ENCODE data around the gene ASAP2.

The ASAP2 gene

DNA sequence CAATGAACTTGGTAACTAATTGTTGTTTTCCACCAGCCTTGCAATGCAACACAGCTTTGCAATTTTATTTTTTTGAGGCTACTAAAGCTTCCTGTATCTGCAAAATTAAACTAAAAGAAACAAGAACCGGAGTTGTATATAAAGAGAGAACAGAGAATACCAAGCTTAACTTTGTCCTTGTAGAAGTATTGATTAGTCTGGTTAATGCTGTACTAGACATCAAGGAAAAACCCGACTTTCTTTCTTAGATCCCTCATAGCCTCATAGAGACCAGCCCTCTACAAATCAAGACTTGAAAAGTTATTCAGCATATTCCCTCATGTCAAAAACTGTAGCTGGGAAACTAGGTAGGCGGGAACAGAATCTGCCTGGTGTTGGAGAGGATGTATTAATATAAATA is 1.7 kb upstream of the ASAP2 start:
- Histone ChIP-seq H3K9ac (ENCODE audit: low read length) (no peak overlapping the region), H3K4me1 (ENCODE audit: control insufficient read depth, insufficient read depth, low read length) (peaks cover 25% of the 10 kb centered on the region), H3K4me3 (ENCODE audit: low read length) (no peak overlapping the region), H3K27me3 (replicated peaks; ENCODE audit: control insufficient read depth, insufficient read depth, low read length) (no peaks in the 10 kb centered on the region), H3K9me3 (ENCODE audit: control insufficient read depth, low read length) (no peaks in the 10 kb centered on the region), H3K36me3 (ENCODE audit: control insufficient read depth, insufficient read depth, low read length, severe bottlenecking) (no peaks in the 10 kb centered on the region)
- no peak for DNase-seq (ENCODE audit: low read depth)

DNA sequence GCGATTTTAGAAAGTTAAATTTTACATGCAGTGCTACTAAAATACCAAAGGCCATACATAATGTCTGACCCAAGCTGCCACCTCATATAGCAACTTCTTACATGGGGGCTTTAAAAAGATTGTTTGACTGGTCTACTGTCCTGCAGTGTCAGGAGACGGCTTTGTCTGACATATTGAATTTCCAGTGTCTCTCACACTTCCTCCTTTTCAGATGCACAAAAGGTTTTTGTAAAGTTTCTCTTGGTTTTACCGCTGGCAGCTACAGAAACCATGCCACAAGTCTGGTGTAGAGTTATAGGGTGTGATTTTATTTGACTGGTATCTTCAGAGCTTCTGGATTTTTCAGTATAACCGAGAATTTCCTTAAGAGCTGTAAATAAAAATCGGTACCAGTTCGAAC is 1.1 kb upstream of the ASAP2 start:
- Histone ChIP-seq H3K4me3 (ENCODE audit: low read length) (peak overlapping the region; percentile 78), H3K36me3 (ENCODE audit: control insufficient read depth, insufficient read depth, low read length, severe bottlenecking) (no peaks in the 10 kb centered on the region), H3K9me3 (ENCODE audit: control insufficient read depth, low read length) (no peaks in the 10 kb centered on the region), H3K27me3 (replicated peaks; ENCODE audit: control insufficient read depth, insufficient read depth, low read length) (no peaks in the 10 kb centered on the region), H3K9ac (ENCODE audit: low read length) (peak overlapping the region; percentile 81), H3K4me1 (ENCODE audit: control insufficient read depth, insufficient read depth, low read length) (peaks cover 20% of the 10 kb centered on the region)
- no peak for DNase-seq (ENCODE audit: low read depth)

DNA sequence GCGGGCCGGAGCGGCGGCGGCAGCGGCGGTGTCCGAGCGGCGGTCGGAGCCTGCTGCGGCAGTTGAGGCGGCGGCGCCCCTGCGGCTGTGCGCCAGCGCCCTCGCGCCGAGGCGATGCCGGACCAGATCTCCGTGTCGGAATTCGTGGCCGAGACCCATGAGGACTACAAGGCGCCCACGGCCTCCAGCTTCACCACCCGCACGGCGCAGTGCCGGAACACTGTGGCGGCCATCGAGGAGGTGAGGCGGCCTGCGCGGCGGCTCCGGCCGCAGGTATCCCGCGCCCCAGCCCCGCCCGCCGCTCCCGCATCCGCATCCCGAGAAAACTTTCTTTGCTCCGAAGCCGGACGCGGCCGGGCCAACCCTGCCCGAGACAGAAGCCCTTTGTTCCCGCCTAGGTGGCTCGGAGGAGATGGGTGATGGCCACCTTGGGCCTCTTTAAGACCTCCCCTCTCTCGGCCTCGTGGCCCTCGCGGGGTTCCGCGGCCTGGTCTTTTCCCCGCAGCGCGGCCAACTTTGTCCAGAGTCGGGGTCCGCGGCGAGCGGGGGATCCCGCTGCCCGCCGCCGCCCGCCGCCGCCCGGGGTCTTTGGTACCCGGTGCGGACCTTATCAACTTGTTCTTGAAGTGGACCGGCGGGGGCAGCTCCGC is 504 bp downstream of the ASAP2 start:
- no peak for DNase-seq (ENCODE audit: low read depth)
- Histone ChIP-seq H3K27me3 (replicated peaks; ENCODE audit: control insufficient read depth, insufficient read depth, low read length) (no peaks in the 10 kb centered on the region), H3K4me1 (ENCODE audit: control insufficient read depth, insufficient read depth, low read length) (peaks cover 21% of the 10 kb centered on the region), H3K36me3 (ENCODE audit: control insufficient read depth, insufficient read depth, low read length, severe bottlenecking) (no peaks in the 10 kb centered on the region), H3K9me3 (ENCODE audit: control insufficient read depth, low read length) (no peaks in the 10 kb centered on the region), H3K9ac (ENCODE audit: low read length) (peak overlapping the region; percentile 86), H3K4me3 (ENCODE audit: low read length) (peak overlapping the region; percentile 87)

DNA sequence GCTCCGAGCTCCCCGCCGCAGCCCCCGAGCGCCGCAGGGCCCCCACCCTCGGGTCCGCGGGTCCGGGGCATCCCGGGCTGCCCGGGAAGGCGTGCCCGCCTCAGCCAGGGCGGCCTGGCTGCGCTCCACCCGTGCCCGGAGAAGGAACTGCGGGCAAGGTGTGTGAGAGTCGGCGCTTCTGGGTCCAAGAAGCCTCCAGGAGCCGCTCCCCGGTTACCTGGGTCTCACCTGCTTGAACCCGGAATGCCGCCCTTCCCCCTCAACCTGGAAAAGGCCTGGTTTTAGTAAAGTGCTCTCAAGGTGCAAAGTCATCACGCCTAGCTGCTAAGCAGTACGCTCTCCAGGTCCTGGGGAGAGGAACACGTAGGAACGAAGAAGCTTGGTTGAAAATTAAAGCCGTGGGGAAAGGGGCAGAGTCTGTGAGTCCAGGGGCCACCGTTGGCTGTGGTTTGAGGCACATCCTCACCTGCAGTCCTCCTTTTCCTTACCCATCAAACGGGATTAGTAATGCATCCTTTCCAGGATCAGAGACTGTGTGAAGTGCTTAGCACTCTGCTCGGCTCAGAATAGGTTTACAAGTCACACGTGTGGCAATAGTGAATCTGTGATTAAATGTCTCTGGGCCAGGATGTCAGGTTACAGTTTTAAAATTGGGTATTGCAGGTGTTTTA is 1.2 kb downstream of the ASAP2 start:
- H3K9ac ChIP-seq (ENCODE audit: low read length) = peak overlapping the region; percentile 86
- no peaks in the 10 kb centered on the region for H3K36me3 ChIP-seq (ENCODE audit: control insufficient read depth, insufficient read depth, low read length, severe bottlenecking)
- peaks cover 27% of the 10 kb centered on the region for H3K4me1 ChIP-seq (ENCODE audit: control insufficient read depth, insufficient read depth, low read length)
- peak; percentile 46 for DNase-seq (ENCODE audit: low read depth)
- H3K9me3 ChIP-seq (ENCODE audit: control insufficient read depth, low read length) = no peaks in the 10 kb centered on the region
- H3K4me3 ChIP-seq (ENCODE audit: low read length) = peak overlapping the region; percentile 87
- H3K27me3 ChIP-seq (replicated peaks; ENCODE audit: control insufficient read depth, insufficient read depth, low read length) = no peaks in the 10 kb centered on the region

DNA sequence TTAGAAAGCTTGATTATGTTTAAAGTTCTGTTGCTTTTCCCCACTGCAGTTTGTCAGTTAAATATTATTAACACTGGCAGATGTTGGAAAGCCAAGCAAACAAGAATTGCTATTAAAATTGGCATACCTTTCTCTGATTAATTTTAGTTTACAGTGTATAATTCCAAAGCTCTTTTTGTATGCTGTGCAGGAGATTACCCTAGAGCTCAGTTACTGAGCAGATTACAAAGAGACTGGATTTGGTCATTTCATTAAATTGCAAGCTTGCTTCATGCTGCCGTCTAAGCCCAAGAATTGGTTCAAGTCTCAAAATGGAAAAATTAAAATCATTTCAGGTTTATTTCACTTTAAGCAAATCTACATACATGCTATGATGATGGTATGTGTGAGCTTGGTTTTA is 2.3 kb downstream of the ASAP2 start:
- H3K9me3 ChIP-seq (ENCODE audit: control insufficient read depth, low read length) = no peaks in the 10 kb centered on the region
- H3K4me3 ChIP-seq (ENCODE audit: low read length) = peak overlapping the region; percentile 67
- no peaks in the 10 kb centered on the region for H3K36me3 ChIP-seq (ENCODE audit: control insufficient read depth, insufficient read depth, low read length, severe bottlenecking)
- DNase-seq (ENCODE audit: low read depth) = peak; percentile 52
- peak overlapping the region; percentile 60 for H3K9ac ChIP-seq (ENCODE audit: low read length)
- H3K27me3 ChIP-seq (replicated peaks; ENCODE audit: control insufficient read depth, insufficient read depth, low read length) = no peaks in the 10 kb centered on the region
- peaks cover 36% of the 10 kb centered on the region for H3K4me1 ChIP-seq (ENCODE audit: control insufficient read depth, insufficient read depth, low read length)

DNA sequence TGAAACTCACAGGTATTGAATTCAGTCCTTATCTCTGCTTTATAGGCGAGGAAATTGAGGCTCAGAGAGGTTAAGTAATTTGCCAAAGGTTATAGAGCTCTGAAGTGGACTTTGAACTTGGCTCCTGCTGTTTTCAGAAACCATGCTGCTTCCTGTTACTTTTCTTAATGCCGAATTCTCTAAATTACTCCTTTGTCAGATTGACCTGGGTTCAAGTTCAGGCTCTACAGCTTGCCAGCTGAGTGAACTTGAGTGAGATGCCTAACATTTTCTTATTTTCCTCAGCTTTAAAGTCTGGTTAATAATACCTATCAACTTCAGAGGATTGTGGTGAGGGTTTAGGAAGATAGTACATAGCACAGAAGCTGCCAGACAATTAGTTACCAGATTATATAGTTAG is 3.4 kb downstream of the ASAP2 start:
- DNase-seq (ENCODE audit: low read depth) = no peak
- Histone ChIP-seq H3K9me3 (ENCODE audit: control insufficient read depth, low read length) (no peaks in the 10 kb centered on the region), H3K4me1 (ENCODE audit: control insufficient read depth, insufficient read depth, low read length) (peaks cover 36% of the 10 kb centered on the region), H3K27me3 (replicated peaks; ENCODE audit: control insufficient read depth, insufficient read depth, low read length) (no peaks in the 10 kb centered on the region), H3K4me3 (ENCODE audit: low read length) (no peak overlapping the region), H3K9ac (ENCODE audit: low read length) (no peak overlapping the region), H3K36me3 (ENCODE audit: control insufficient read depth, insufficient read depth, low read length, severe bottlenecking) (no peaks in the 10 kb centered on the region)

DNA sequence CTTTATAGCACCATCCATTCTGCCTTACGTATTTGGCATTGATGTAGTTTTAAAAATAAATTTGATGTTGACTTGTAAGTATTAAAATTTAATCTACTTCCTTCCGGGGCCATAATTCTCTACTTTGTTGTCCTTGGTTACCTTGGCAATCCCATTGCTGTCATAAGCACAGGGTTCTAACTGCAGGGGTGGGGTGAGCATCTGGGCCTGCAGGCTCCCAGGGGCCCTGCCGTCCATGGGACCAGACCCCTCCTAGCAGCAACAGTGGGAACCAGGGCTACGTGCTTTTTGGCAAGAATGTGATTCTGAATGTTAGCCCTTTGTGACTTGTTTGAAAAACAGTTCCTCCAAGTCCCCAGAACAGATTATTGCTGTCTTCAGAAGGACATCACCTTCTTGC is 4.9 kb downstream of the ASAP2 start:
- Histone ChIP-seq H3K36me3 (ENCODE audit: control insufficient read depth, insufficient read depth, low read length, severe bottlenecking) (no peaks in the 10 kb centered on the region), H3K4me1 (ENCODE audit: control insufficient read depth, insufficient read depth, low read length) (peaks cover 40% of the 10 kb centered on the region), H3K9me3 (ENCODE audit: control insufficient read depth, low read length) (no peaks in the 10 kb centered on the region), H3K27me3 (replicated peaks; ENCODE audit: control insufficient read depth, insufficient read depth, low read length) (no peaks in the 10 kb centered on the region), H3K4me3 (ENCODE audit: low read length) (no peak overlapping the region), H3K9ac (ENCODE audit: low read length) (peak overlapping the region; percentile 20)
- no peak for DNase-seq (ENCODE audit: low read depth)

DNA sequence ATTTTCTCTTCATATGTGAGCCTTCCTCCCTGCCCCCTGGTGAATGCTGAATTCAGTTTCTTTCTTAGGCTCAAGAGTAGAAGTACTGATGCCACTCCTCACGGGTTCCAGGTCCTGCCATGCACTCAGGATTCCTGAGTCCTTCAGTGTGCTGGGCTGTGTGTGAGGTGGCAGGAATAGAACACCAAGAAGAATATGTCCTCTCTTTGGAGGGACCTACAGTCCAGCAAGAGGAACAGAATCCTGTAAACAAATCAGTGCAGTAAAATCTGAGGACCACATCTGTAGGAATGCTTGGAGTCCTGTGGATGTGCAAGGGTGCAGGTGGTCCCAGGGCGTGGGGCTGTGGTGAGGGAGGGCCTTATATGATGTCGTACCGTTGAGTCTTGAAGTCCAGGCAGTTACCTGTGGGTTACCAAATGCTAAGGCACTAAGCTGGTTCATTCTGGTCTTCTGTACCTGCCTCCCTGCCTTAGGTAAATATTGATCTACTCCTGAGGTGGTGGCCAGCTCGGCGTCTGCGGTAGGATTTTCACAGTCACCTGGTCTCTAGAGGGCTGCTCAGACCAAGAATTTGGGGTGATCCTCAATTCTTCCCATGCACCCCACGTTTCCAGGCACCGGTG is 5.5 kb downstream of the ASAP2 start:
- H3K4me3 ChIP-seq (ENCODE audit: low read length) = no peak overlapping the region
- H3K4me1 ChIP-seq (ENCODE audit: control insufficient read depth, insufficient read depth, low read length) = peaks cover 44% of the 10 kb centered on the region
- DNase-seq (ENCODE audit: low read depth) = no peak
- peak overlapping the region; percentile 20 for H3K9ac ChIP-seq (ENCODE audit: low read length)
- no peaks in the 10 kb centered on the region for H3K9me3 ChIP-seq (ENCODE audit: control insufficient read depth, low read length)
- H3K36me3 ChIP-seq (ENCODE audit: control insufficient read depth, insufficient read depth, low read length, severe bottlenecking) = no peaks in the 10 kb centered on the region
- no peaks in the 10 kb centered on the region for H3K27me3 ChIP-seq (replicated peaks; ENCODE audit: control insufficient read depth, insufficient read depth, low read length)

DNA sequence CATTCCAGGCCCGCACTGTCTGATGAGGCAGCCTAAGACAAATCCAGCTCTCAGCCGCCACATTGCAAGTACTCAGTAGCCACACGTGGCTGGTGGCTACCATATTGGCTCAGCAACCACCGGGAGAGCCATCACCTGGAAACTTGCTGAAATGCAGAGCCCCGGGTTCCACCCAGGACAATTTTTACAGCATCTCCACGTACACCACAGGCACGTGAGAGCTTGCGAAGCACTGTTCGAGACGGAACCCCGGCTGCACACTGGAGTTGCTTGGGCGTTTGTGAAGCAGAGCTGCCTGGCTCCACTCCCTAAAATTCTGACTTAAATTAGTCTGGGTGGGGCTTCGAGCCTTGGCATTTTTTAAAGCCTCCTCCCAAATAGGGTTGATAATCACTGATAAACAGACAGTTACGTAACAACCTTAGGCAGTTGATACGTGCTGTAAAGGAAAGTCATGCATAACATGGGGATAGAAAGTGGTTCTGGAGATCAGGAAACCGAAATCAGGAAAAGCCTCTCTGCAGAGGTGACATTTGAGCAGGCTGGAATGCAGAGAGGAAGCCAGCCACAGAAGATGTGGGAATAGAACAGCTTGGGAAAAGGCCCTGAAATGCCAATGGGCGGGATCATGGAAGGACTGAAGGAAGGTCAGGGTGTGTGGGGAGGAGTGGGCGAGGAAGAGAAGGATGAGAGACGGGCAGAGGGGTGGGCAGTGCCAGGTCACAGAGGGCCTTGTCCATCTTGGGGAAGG is 6.2 kb downstream of the ASAP2 start:
- Histone ChIP-seq H3K9me3 (ENCODE audit: control insufficient read depth, low read length) (no peaks in the 10 kb centered on the region), H3K36me3 (ENCODE audit: control insufficient read depth, insufficient read depth, low read length, severe bottlenecking) (no peaks in the 10 kb centered on the region), H3K4me1 (ENCODE audit: control insufficient read depth, insufficient read depth, low read length) (peaks cover 45% of the 10 kb centered on the region), H3K27me3 (replicated peaks; ENCODE audit: control insufficient read depth, insufficient read depth, low read length) (no peaks in the 10 kb centered on the region), H3K4me3 (ENCODE audit: low read length) (peak overlapping the region; percentile 53), H3K9ac (ENCODE audit: low read length) (peak overlapping the region; percentile 14)
- DNase-seq (ENCODE audit: low read depth) = no peak

DNA sequence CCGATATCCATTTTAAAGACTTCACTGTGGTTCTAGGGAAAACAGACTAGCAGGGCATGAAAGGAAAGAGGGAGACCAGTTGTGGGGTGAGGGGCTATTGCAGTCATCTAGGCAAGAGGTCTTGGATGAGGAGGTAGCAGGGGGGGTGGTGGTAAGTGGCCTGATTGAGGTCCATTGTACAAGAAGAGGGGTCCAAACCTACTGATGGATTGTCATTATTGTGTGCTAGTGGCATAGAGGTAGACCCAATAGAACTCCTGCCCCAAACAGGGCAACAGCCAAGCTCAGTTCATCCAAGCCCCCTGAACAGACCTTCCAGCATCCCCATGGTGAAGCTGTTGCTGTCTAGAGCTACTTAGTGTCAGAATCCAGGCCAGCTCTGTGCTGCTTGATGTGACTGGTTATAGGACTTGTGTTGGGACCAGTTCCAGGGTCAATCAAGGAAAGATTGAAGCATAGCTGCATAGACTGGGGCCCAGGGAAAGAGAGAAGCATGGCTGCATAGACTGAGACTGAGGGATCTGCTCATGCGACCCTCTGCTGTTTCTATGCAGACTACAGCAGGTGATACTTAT is 7.0 kb downstream of the ASAP2 start:
- no peak overlapping the region for H3K9ac ChIP-seq (ENCODE audit: low read length)
- no peaks in the 10 kb centered on the region for H3K27me3 ChIP-seq (replicated peaks; ENCODE audit: control insufficient read depth, insufficient read depth, low read length)
- H3K9me3 ChIP-seq (ENCODE audit: control insufficient read depth, low read length) = no peaks in the 10 kb centered on the region
- H3K36me3 ChIP-seq (ENCODE audit: control insufficient read depth, insufficient read depth, low read length, severe bottlenecking) = no peaks in the 10 kb centered on the region
- H3K4me1 ChIP-seq (ENCODE audit: control insufficient read depth, insufficient read depth, low read length) = peaks cover 40% of the 10 kb centered on the region
- peak overlapping the region; percentile 53 for H3K4me3 ChIP-seq (ENCODE audit: low read length)
- DNase-seq (ENCODE audit: low read depth) = no peak

DNA sequence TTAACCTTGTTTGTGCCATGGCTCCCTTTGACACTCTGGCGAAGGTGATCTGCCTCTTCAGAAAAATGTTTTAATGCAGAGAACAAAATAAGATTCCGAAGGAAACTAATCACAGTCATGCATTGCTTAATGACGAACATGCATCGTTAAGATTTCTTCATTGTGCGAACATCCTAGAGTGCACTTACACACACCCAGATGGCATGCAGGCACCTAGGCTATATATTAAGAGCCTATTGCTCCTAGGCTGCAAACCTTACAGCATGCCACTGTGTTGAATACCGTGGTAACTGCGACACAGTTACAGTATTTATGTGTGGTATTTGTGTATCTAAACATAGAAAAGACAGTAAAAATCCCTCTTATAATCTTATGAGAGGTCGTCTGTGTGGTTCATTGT is 8.3 kb downstream of the ASAP2 start:
- no peak for DNase-seq (ENCODE audit: low read depth)
- no peak overlapping the region for H3K4me3 ChIP-seq (ENCODE audit: low read length)
- no peaks in the 10 kb centered on the region for H3K27me3 ChIP-seq (replicated peaks; ENCODE audit: control insufficient read depth, insufficient read depth, low read length)

More for the DNA sequence above, 8.3 kb downstream of the ASAP2 start:
- Histone ChIP-seq H3K4me1 (ENCODE audit: control insufficient read depth, insufficient read depth, low read length) (peaks cover 37% of the 10 kb centered on the region), H3K36me3 (ENCODE audit: control insufficient read depth, insufficient read depth, low read length, severe bottlenecking) (no peaks in the 10 kb centered on the region), H3K9me3 (ENCODE audit: control insufficient read depth, low read length) (no peaks in the 10 kb centered on the region), H3K9ac (ENCODE audit: low read length) (no peak overlapping the region)
